Ovary (tissue), 3 donors: Measurements from ENCODE around the gene PAK5.

Experiments used
- EP300 ChIP-seq: sonication (generic); formaldehyde crosslinking; IDR thresholded peaks from one replicate; pipeline ENCODE4 v1.6.1; 2017; ENCODE audit warnings: antibody characterized with exemption
- POLR2A ChIP-seq: fragments of 450-650 bp; IDR thresholded peaks from one replicate; pipeline ENCODE4 v1.6.1; 2017; ENCODE audit warnings: antibody characterized with exemption, mild to moderate bottlenecking, moderate library complexity
- TF ChIP-seq, protein P1 (sequence below), 3 donors: fragments of 450-650 bp in 2 of 3; fragments of 200-600 bp in 1 of 3; IDR thresholded peaks; one replicate each; pipeline versions ENCODE4 v1.5.1 to v1.8.0; 2016 to 2022; ENCODE audit warnings: antibody characterized with exemption in 3 of 3, mild to moderate bottlenecking in 1 of 3
- donor health status: DM: no; HTN: no; CAD: no.

DNA sequence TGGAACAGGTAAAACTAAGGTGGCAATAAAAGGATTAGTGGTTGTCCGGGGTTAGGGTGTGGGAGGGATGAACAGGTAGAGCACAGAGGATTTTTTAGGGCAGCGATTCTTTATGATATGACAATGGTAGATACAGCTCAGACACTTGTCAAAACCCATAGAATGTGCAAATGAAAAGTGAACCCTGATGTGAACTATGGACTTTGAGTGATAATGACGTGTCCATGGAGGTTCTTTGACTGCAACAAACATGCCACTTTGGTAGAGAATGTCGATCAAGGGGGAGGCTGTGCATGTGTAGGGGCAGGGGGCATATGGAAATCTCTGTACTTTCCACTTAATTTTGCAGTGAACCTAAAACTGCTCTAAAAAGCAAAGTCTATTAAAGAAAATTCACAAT is 223.8 kb downstream of the PAK5 start:
- TF ChIP-seq, protein P1, sequence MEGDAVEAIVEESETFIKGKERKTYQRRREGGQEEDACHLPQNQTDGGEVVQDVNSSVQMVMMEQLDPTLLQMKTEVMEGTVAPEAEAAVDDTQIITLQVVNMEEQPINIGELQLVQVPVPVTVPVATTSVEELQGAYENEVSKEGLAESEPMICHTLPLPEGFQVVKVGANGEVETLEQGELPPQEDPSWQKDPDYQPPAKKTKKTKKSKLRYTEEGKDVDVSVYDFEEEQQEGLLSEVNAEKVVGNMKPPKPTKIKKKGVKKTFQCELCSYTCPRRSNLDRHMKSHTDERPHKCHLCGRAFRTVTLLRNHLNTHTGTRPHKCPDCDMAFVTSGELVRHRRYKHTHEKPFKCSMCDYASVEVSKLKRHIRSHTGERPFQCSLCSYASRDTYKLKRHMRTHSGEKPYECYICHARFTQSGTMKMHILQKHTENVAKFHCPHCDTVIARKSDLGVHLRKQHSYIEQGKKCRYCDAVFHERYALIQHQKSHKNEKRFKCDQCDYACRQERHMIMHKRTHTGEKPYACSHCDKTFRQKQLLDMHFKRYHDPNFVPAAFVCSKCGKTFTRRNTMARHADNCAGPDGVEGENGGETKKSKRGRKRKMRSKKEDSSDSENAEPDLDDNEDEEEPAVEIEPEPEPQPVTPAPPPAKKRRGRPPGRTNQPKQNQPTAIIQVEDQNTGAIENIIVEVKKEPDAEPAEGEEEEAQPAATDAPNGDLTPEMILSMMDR (IDR thresholded peaks at IDR 0.05): no peak
- TF ChIP-seq POLR2A (no peak), EP300 (no peak)
